Measurements from ENCODE around the gene EBF3. TPM values are rescaled to one million over a fixed set of nuclear protein-coding genes. Genes with fewer than 3 reads are reported as not detected.

Gene EBF3
- total RNA-seq, 4 donors from 2014 or later, result 1.4 to 4.2 (median 2.4) TPM

GRCh38 chr10:129961157-129961701 is 2.8 kb downstream of the EBF3 start:
- DNase-seq (ENCODE audit: low spot score in 2 of 2), result peak in 1 of 2 donors; percentile 15
- 27% methylated on average over 7 of the region's 7 CpGs for WGBS
- TF ChIP-seq EP300 (IDR thresholded peaks at IDR 0.05), result no peak
- no peak for TF ChIP-seq CTCF (IDR thresholded peaks at IDR 0.05)
- TF ChIP-seq POLR2A (IDR thresholded peaks at IDR 0.05), result no peak
- TF ChIP-seq POLR2AphosphoS5 (IDR thresholded peaks at IDR 0.05), result no peak
- H3K36me3 ChIP-seq, result no peaks in the 10 kb centered on the region
- H3K27ac ChIP-seq, result no peak overlapping the region
- peaks cover 98% of the 10 kb centered on the region for H3K27me3 ChIP-seq
- H3K4me3 ChIP-seq, result peak overlapping the region; percentile 71
- H3K4me1 ChIP-seq, result peaks cover 47% of the 10 kb centered on the region
- H3K9me3 ChIP-seq, result no peaks in the 10 kb centered on the region

GRCh38 chr10:129960481-129961156 is 3.5 kb downstream of the EBF3 start:
- peak overlapping the region; percentile 71 for H3K4me3 ChIP-seq
- H3K36me3 ChIP-seq, result no peaks in the 10 kb centered on the region
- no peaks in the 10 kb centered on the region for H3K9me3 ChIP-seq
- peak in 1 of 2 donors; percentile 3 for DNase-seq (ENCODE audit: low spot score in 2 of 2)
- peaks cover 47% of the 10 kb centered on the region for H3K4me1 ChIP-seq
- TF ChIP-seq EP300 (IDR thresholded peaks at IDR 0.05) (no peak), CTCF (IDR thresholded peaks at IDR 0.05) (no peak), POLR2A (IDR thresholded peaks at IDR 0.05) (no peak)
- H3K27me3 ChIP-seq, result peaks cover 98% of the 10 kb centered on the region
- WGBS, result 26% methylated on average over 14 of the region's 14 CpGs
- H3K27ac ChIP-seq, result no peak overlapping the region

GRCh38 chr10:129959544-129960480 is 4.3 kb downstream of the EBF3 start:
- Histone ChIP-seq H3K27ac (no peak overlapping the region), H3K27me3 (peaks cover 98% of the 10 kb centered on the region), H3K4me3 (peak overlapping the region; percentile 71), H3K4me1 (peaks cover 43% of the 10 kb centered on the region), H3K36me3 (no peaks in the 10 kb centered on the region), H3K9me3 (no peaks in the 10 kb centered on the region)
- peak in 1 of 2 donors; percentile 59 for DNase-seq (ENCODE audit: low spot score in 2 of 2)
- TF ChIP-seq POLR2A (IDR thresholded peaks at IDR 0.05) (no peak), POLR2AphosphoS5 (IDR thresholded peaks at IDR 0.05) (no peak), EP300 (IDR thresholded peaks at IDR 0.05) (no peak), CTCF (IDR thresholded peaks at IDR 0.05) (no peak)
- 19% methylated on average over 59 of the region's 83 CpGs for WGBS

- WGBS, result 41% methylated on average over 23 of the region's 103 CpGs
These were observed 5.2 kb downstream of the EBF3 start for GRCh38 chr10:129958629-129959543.

More at GRCh38 chr10:129958629-129959543, 5.2 kb downstream of the EBF3 start:
- DNase-seq (ENCODE audit: low spot score in 2 of 2), result peak in 1 of 2 donors; percentile 72
- no peak for TF ChIP-seq CTCF (IDR thresholded peaks at IDR 0.05)
- no peak for TF ChIP-seq POLR2A (IDR thresholded peaks at IDR 0.05)
- no peak for TF ChIP-seq POLR2AphosphoS5 (IDR thresholded peaks at IDR 0.05)
- TF ChIP-seq EP300 (IDR thresholded peaks at IDR 0.05), result no peak
- Histone ChIP-seq H3K36me3 (no peaks in the 10 kb centered on the region), H3K27ac (no peak overlapping the region), H3K9me3 (no peaks in the 10 kb centered on the region), H3K4me3 (peak overlapping the region; percentile 71), H3K27me3 (peaks cover 99% of the 10 kb centered on the region), H3K4me1 (peaks cover 39% of the 10 kb centered on the region)

Data from suprapubic skin (tissue), 4 donors.